Measurements from ENCODE around the gene PNMA1. TPM values are rescaled to one million over a fixed set of nuclear protein-coding genes. Genes with fewer than 3 reads are reported as not detected.

PNMA1 gene
- total RNA-seq, 1 experiment from 2014 or later = 24.6 TPM

GRCh38 chr14:73686901-73687300 is 27.3 kb downstream of the PNMA1 start:
- H3K27me3 ChIP-seq (ENCODE audit: insufficient read depth, low read length) = no peaks in the 10 kb centered on the region
- no peaks in the 10 kb centered on the region for H3K9me3 ChIP-seq (ENCODE audit: control insufficient read depth in 1 of 2, insufficient read depth in 1 of 2, low read depth in 1 of 2, low read length in 2 of 2)
- ATAC-seq (no peak), DNase-seq (ENCODE audit: low read depth, low spot score) (no peak)
- H3K79me2 ChIP-seq (ENCODE audit: insufficient read depth, low read length) = no peaks in the 10 kb centered on the region
- no peaks in the 10 kb centered on the region for H4K20me1 ChIP-seq (ENCODE audit: insufficient read depth)
- TF ChIP-seq SIN3A (IDR thresholded peaks at IDR 0.05; ENCODE audit: low read depth) (no peak), ZBTB33 (IDR thresholded peaks at IDR 0.05; ENCODE audit: extremely low read depth, insufficient replicate concordance, low read length) (no peak), POLR2A (IDR thresholded peaks at IDR 0.05; ENCODE audit: borderline replicate concordance, extremely low read depth, insufficient read depth, insufficient read length) (no peak), FOSL1 (IDR thresholded peaks at IDR 0.05; ENCODE audit: low read depth) (no peak), EGR1 (IDR thresholded peaks at IDR 0.05; ENCODE audit: low read depth) (no peak), POLR2AphosphoS5 (IDR thresholded peaks at IDR 0.05; ENCODE audit: low read depth, low read length) (no peak), ZNF274 (IDR thresholded peaks at IDR 0.05; ENCODE audit: low read depth, low read length) (no peak), TCF7L2 (IDR thresholded peaks at IDR 0.05; ENCODE audit: borderline replicate concordance, extremely low read depth, insufficient read depth, insufficient read length) (no peak), CEBPB (IDR thresholded peaks at IDR 0.05; ENCODE audit: low read depth) (no peak), CBX3 (IDR thresholded peaks at IDR 0.05; ENCODE audit: low read depth) (no peak), ZFX (IDR thresholded peaks at IDR 0.05) (no peak), MAX (IDR thresholded peaks at IDR 0.05) (no peak), RAD21 (IDR thresholded peaks at IDR 0.05; ENCODE audit: low read depth) (no peak), ATF3 (IDR thresholded peaks at IDR 0.05) (no peak), ELF1 (IDR thresholded peaks at IDR 0.05; ENCODE audit: borderline replicate concordance, low read depth) (no peak)
- no peak overlapping the region for H3K9ac ChIP-seq (ENCODE audit: low read length)
- H2AFZ ChIP-seq (ENCODE audit: low read depth, low read length, poor library complexity, severe bottlenecking) = no peak overlapping the region
- no peak overlapping the region for H3K27ac ChIP-seq (ENCODE audit: low read depth, low read length)
- BruUV-seq (replicated peaks) = no TSS peak
- intact Hi-C loops (cut with micrococcal nuclease) = no loop called here
- ChIA-PET POLR2A (no interaction called here), CTCF (no interaction called here), RAD21 (ENCODE audit: low non-redundant PET in 1 of 2, low total read pairs in 2 of 2, uncharacterized antibody in 2 of 2, unreplicated experiment in 2 of 2) (no interaction called here)
- no peaks in the 10 kb centered on the region for H3K4me1 ChIP-seq (ENCODE audit: control insufficient read depth in 1 of 2, insufficient read depth in 2 of 2, low read length in 2 of 2)
- no peak overlapping the region for H3K4me3 ChIP-seq (replicated peaks in 1 of 2; ENCODE audit: low read depth in 1 of 2, low read length in 2 of 2)
- H3K4me2 ChIP-seq (ENCODE audit: low read length) = no peak overlapping the region
- no peaks in the 10 kb centered on the region for H3K9me2 ChIP-seq (ENCODE audit: insufficient read depth)
- H3K36me3 ChIP-seq (ENCODE audit: control insufficient read depth in 1 of 2, insufficient read depth in 2 of 2, low read length in 2 of 2) = no peaks in the 10 kb centered on the region

All from HCT116 (cell line).